AG04450 (cell line): Measurements from ENCODE around the gene UNC5CL. TPM values are rescaled to one million over a fixed set of nuclear protein-coding genes. Genes with fewer than 3 reads are reported as not detected.

Source experiments
- CTCF ChIA-PET: fragments of 300-600, 350-600 bp; formaldehyde crosslinking; extraction: SDS; loops from one replicate; lab custom pipeline; 2022; ENCODE audit warnings: antibody characterized with exemption, inconsistent platforms; lab: Charles Lee
- POLR2A ChIA-PET: fragments of 350-600 bp; formaldehyde crosslinking; extraction: SDS; loops from one replicate; lab custom pipeline; 2021; ENCODE audit warnings: antibody characterized with exemption, inconsistent platforms; lab: Yijun Ruan, JAX
- DNase-seq: peaks from one replicate; pipeline ENCODE4 v3.0.0-alpha.2; 2011; ENCODE audit warnings: low read depth, low spot score
- H3K27ac ChIP-seq: one replicate; pipeline ENCODE4 v1.5.1; 2012; ENCODE audit warnings: low read depth, low read length, control low read depth
- H3K27me3 ChIP-seq: one replicate; pipeline ENCODE4 v1.6.0; 2012; ENCODE audit warnings: low read length; ENCODE audit not compliant: control insufficient read depth, insufficient read depth
- H3K4me3 ChIP-seq: 2 replicates; pipeline ENCODE4 v1.5.1; 2011; ENCODE audit warnings: mild to moderate bottlenecking, low read depth, low read length, control low read depth
- H3K9me3 ChIP-seq: 2 replicates; pipeline ENCODE4 v1.5.1; 2012; ENCODE audit warnings: low read length; ENCODE audit not compliant: control insufficient read depth, insufficient read depth
- polyA plus RNA-seq: library from polyadenylated mRNA; depleted of rRNA; stranded (reverse); fragments of >200 nt; gene quantifications from 2 replicates; pipeline ENCODE4 v1.2.3, GENCODE V29; 2011
- TF ChIP-seq, protein P1 (sequence below): IDR thresholded peaks from 2 replicates; pipeline ENCODE4 v1.5.1; 2011; ENCODE audit warnings: low read depth, low read length, control low read depth, inconsistent platforms

The UNC5CL gene
- polyA plus RNA-seq, 1 experiment: 0.02 TPM

DNA sequence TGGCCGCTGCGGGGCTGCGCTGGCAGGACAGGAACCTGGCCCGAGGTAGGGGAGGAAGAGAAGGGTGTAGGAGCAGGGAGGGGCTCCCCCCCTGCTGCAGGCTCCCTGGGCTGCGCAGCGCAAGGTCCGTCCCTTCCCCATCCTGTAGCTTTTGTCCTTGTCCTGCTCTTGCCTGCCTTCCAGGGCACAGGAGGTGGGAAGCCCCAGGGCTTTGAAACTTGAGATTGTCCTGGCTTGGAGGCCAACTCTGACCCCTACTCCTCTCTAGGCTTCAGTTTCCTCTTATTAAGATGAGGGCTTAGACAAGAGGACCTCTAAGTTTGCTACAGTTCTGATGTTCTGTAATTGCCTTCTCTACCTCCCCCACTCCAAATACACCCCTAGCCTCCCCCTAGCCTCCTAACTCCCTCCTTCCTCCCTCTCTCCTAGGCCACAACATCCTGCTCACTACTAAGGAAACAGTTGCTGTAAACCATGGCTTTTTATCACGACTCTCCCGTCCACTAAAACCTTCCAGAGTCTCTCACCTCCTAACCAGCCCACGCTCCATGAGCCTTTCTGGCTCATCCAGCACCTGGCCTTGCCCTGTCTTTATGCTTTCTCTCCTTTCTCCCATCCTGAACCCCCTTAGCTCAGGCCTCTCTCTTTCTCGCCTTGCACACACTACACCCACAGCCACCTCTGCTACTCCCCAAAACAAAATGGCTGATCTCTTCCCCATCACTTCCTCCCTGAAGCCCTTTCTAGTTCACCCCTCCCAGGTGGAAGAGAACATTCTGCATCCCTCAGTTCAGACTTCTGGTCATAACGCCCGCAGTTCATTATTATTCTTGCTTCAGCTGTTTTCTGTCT is 10.2 kb downstream of the UNC5CL start:
- DNase-seq: no peak
- Histone ChIP-seq H3K9me3 (no peaks in the 10 kb centered on the region; the same call in 1 of the 2 replicates), H3K27ac (no peak overlapping the region), H3K4me3 (peak overlapping the region; percentile 60), H3K27me3 (peaks cover 4% of the 10 kb centered on the region)
- ChIA-PET POLR2A (no interaction called here), CTCF (interaction anchor here (0.6 to 10.3 kb wide), 43 partner anchors 9 to 479 kb away, joined by 3 to 183 read pairs (median 5); partner anchors contain the start of genes NFYA, OARD1 and UNC5CL)
- TF ChIP-seq, protein P1, sequence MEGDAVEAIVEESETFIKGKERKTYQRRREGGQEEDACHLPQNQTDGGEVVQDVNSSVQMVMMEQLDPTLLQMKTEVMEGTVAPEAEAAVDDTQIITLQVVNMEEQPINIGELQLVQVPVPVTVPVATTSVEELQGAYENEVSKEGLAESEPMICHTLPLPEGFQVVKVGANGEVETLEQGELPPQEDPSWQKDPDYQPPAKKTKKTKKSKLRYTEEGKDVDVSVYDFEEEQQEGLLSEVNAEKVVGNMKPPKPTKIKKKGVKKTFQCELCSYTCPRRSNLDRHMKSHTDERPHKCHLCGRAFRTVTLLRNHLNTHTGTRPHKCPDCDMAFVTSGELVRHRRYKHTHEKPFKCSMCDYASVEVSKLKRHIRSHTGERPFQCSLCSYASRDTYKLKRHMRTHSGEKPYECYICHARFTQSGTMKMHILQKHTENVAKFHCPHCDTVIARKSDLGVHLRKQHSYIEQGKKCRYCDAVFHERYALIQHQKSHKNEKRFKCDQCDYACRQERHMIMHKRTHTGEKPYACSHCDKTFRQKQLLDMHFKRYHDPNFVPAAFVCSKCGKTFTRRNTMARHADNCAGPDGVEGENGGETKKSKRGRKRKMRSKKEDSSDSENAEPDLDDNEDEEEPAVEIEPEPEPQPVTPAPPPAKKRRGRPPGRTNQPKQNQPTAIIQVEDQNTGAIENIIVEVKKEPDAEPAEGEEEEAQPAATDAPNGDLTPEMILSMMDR: no peak

DNA sequence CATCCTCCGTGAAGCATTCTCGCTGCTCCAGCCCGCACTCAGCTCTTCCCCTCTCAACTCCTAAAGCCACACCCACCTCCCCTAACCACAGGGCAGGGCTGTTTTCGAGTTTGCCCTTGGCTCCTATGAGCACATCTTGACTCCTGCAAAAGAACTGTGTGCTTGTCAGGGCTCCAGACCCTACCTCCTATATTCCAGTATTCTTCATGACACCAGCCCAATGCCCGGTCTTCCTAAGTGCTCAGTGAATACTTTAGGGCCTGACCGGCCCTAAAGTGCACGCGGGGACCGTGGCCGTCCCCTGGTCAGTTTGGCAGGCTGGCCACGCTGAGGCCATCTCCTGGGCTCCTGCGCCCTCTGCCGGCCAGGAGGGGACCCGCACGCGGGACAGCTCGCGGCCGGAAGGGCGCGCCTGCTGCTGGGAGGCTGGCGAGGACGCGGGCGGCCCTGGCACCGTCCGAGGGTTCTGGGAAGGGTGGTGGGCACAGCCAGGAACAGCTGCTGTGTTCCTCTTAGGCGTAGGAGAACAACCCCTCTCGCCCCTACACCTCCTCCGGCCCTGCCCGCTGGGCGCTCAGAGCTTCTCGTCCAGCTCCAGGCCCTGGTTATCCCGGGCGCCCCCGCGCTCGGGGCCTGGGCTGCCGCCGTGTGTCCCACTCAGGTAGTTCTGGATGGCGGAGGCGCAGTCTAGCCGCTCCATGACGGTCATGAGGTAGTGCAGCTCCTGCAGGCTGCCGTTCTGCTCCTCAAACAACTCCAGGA is 11.0 kb downstream of the UNC5CL start:
- TF ChIP-seq, protein P1: peak; percentile 89
- ChIA-PET CTCF (interaction anchor here (0.6 to 10.3 kb wide), 64 partner anchors 8 to 478 kb away, joined by 3 to 183 read pairs (median 4); partner anchors contain the start of genes NFYA, OARD1, TSPO2 and UNC5CL), POLR2A (no interaction called here)
- H3K4me3 ChIP-seq: peak overlapping the region; percentile 60
- no peaks in the 10 kb centered on the region; the same call in 1 of the 2 replicates for H3K9me3 ChIP-seq
- H3K27me3 ChIP-seq: peaks cover 4% of the 10 kb centered on the region
- H3K27ac ChIP-seq: no peak overlapping the region
- DNase-seq: peak; percentile 18

DNA sequence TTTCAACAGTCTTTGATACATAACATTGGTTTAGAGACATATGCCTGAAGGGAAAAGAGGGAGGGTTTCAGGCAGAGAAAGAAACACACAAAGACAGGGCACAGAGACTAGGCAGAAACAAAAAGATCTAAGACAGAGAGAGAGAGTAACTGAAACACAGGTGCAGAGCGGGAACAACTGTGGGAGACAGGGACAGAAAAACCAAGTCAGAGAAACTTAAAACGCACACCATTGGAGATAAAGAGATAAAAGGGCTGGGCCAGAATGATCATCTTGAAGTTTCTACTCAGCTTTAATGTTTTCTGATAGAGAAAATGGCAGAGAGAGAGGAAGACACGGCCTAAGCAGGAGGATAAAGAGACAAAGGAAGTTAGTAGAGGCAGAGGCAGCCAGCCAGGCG is 11.8 kb downstream of the UNC5CL start:
- Histone ChIP-seq H3K27me3 (peaks cover 4% of the 10 kb centered on the region), H3K27ac (no peak overlapping the region), H3K9me3 (no peaks in the 10 kb centered on the region), H3K4me3 (peak overlapping the region; percentile 60)
- TF ChIP-seq, protein P1: no peak
- ChIA-PET CTCF (interaction anchor here (0.6 to 10.3 kb wide), 45 partner anchors 8 to 477 kb away, joined by 3 to 183 read pairs (median 4); partner anchors contain the start of genes TSPO2 and UNC5CL), POLR2A (no interaction called here)
- DNase-seq: no peak

DNA sequence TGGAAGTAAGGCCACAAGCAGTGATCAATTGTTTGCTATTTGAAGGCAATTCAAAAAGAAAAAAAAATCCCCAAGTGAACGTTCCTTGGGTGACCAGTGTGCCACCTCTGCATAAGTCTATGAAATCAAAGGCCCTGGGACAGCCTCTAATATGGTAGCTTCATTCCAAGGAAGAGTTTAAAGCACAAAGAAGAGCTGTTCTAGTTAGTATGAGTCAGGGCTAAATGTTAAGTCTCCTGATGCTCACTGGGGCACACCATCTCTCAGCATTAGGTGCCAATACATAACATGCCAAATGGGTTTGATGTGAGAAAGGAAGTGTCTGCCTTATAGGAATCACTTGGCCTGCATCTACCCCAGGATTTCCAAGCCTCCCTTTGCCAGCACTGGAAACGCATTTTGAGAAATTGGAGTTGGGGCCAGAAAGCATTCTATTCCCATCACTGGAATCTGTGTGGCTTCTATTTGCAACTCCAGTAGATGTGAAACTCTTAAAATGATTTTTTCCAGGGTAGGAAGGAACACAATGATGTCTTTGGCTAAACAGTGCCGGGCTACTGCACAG is 13.0 kb downstream of the UNC5CL start:
- ChIA-PET POLR2A (no interaction called here), CTCF (interaction anchor here (1.1 to 10.3 kb wide), 8 partner anchors 8 to 203 kb away, joined by 3 to 183 read pairs (median 12); no protein-coding TSS in a partner anchor)
- no peak for DNase-seq
- TF ChIP-seq, protein P1: no peak
- Histone ChIP-seq H3K27me3 (peaks cover 4% of the 10 kb centered on the region), H3K4me3 (no peak overlapping the region), H3K27ac (no peak overlapping the region), H3K9me3 (no peaks in the 10 kb centered on the region)
